H1 (cell line): ENCODE measurements around the gene KANSL1L. TPM values are rescaled to one million over a fixed set of nuclear protein-coding genes. Genes with fewer than 3 reads are reported as not detected.

ENCODE experiments used
- BCL11A ChIP-seq, 2 experiments: IDR thresholded peaks; one replicate each; pipeline ENCODE4 v1.6.1; 2011; ENCODE audit warnings: low read depth in 2 of 2, low read length in 2 of 2, mild to moderate bottlenecking in 2 of 2
- CHD1 ChIP-seq: IDR thresholded peaks from 2 replicates; pipeline ENCODE4 v1.6.1; 2012; ENCODE audit warnings: low read depth, low read length, improper control_type of control experiment
- EZH2 ChIP-seq: fragments of 200-600 bp; sonication (generic); IDR thresholded peaks from 2 replicates; pipeline ENCODE4 v1.7.1; 2012; ENCODE audit warnings: low read depth, mild to moderate bottlenecking, moderate library complexity, low read length, inconsistent platforms; ENCODE audit not compliant: severe bottlenecking
- POLR2A ChIP-seq, 2 experiments: IDR thresholded peaks; 1 replicate in 1 of 2; 2 replicates in 1 of 2; pipeline ENCODE4 v1.6.1; 2011; ENCODE audit warnings: low read depth in 2 of 2, low read length in 2 of 2, mild to moderate bottlenecking in 2 of 2; ENCODE audit errors: control extremely low read depth in 1 of 2
- SP4 ChIP-seq: IDR thresholded peaks from 2 replicates; pipeline ENCODE4 v1.6.1; 2012; ENCODE audit warnings: low read length, inconsistent platforms
- SUZ12 ChIP-seq: fragments of 200-600 bp; sonication (generic); IDR thresholded peaks from 2 replicates; pipeline ENCODE4 v1.6.1; 2012; ENCODE audit warnings: mild to moderate bottlenecking, inconsistent platforms, low read length, moderate library complexity, mixed read lengths
- TAF7 ChIP-seq: optimal IDR thresholded peaks from 2 replicates; pipeline ENCODE3; 2011; ENCODE audit warnings: low read depth, mild to moderate bottlenecking, inconsistent platforms, low read length, moderate library complexity, borderline replicate concordance
- polyA plus RNA-seq, 7 experiments: library from polyadenylated mRNA; depleted of rRNA in 3 of 7; stranded (reverse) in 5 of 7; unstranded in 2 of 7; fragments of >200 nt in 5 of 7; fragments of 200-250 nt in 2 of 7; gene quantifications; 1 replicate in 5 of 7; 2 replicates in 1 of 7; 4 replicates in 1 of 7; pipeline versions ENCODE4 v1.2.1 to v1.2.3, GENCODE V29; 2011 to 2013; ENCODE audit warnings: missing spikeins in 2 of 7, mixed read lengths in 2 of 7
- total RNA-seq: library from RNA; stranded (reverse); fragmentation: NEBNext Ultra II Directional; extraction: Animal tissue kit (Norgen Biotek cat#: 25700); gene quantifications from 2 replicates; pipeline ENCODE4 v1.2.1, GENCODE V29; 2021

Gene KANSL1L
- total and polyA plus RNA-seq, 2 of the 8 experiments (the other 6 are each of a cell fraction or from before 2014, with no cell fraction given): 5.4 to 17.2 TPM

DNA sequence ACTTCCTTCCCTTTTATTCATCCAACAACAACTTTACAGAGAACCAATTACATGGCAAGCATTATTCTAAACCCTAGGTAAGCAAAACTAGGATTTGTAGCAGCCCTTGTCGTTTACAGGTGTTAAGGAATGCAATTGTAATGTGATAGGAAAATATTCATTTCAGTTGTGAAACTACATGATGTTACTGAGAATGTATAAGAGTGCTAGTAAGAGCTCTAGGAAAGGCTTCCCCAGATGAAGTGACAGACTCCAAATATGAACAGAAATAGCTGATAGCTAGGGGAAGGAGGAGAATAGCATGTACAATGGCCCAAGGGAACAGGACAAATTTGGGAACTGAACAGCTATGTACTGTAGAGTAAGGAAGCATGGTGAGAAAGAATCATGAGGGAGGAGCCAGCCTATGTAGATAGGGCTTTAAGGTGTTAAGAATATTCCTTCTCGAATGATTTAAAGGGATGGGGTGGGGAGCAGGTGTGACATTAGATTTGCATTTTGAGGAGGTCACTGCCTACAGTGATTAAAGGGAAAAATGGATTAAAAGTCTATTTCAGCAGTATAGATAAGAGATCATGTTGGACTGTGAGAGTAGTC, 137.0 kb downstream of the KANSL1L start (continued):
- TF ChIP-seq EZH2: no peak
- no peak for TF ChIP-seq CHD1
- no peak for TF ChIP-seq SUZ12
- no peak for TF ChIP-seq TAF7
- TF ChIP-seq BCL11A (IDR thresholded peaks at IDR 0.05; ENCODE audit: low read depth in 2 of 2, low read length in 2 of 2): no peak
- TF ChIP-seq POLR2A (IDR thresholded peaks at IDR 0.05; ENCODE audit: control extremely low read depth in 1 of 2, low read depth in 2 of 2, low read length in 2 of 2): no peak
- no peak for TF ChIP-seq SP4
